ENCODE results near the gene VPS51.

- no peak for TF ChIP-seq CTCF (IDR thresholded peaks at IDR 0.05 in 4 of 5, conservative IDR thresholded peaks at IDR 0.05 in 1 of 5)
- no peak for TF ChIP-seq POLR2A (IDR thresholded peaks at IDR 0.05)
Observed at GRCh38 chr11:65113361-65113756, 17.3 kb downstream of the VPS51 start.

Measured in gastrocnemius medialis (tissue), 4 donors.